ENCODE results near the gene SYCP2L.

The SYCP2L gene

GRCh38 chr6:10886691-10887502 lies at the start of gene SYCP2L:
Gene SYCP2L (plus strand): TSS chr6:10887052. CDS start chr6:10887127, 75 bp downstream.
- Histone ChIP-seq H3K4me1 (ENCODE audit: control insufficient read depth in 2 of 2, insufficient read depth in 2 of 2, low read length in 2 of 2) (peaks cover 0 to 5% of the 10 kb centered on the region in 2 donors), H3K9ac (ENCODE audit: low read depth in 1 of 2, low read length in 2 of 2) (no peak within 1 kb of the TSS), H3K4me3 (ENCODE audit: low read length in 2 of 2) (peak within 1 kb of the TSS in 1 of 2 donors; percentile 59), H3K27me3 (ENCODE audit: control insufficient read depth in 2 of 2, insufficient read depth in 2 of 2, low read length in 2 of 2) (peaks cover 34 to 36% of the 10 kb centered on the region in 2 donors), H3K36me3 (ENCODE audit: control insufficient read depth in 2 of 2, insufficient read depth in 2 of 2, low read length in 2 of 2) (no peaks in the 10 kb centered on the region), H3K27ac (ENCODE audit: low read depth in 2 of 2, low read length in 2 of 2) (no peak within 1 kb of the TSS), H3K9me3 (ENCODE audit: control insufficient read depth in 2 of 2, low read length in 2 of 2) (no peaks in the 10 kb centered on the region)

GRCh38 chr6:10837622-10837994 lies 49.2 kb upstream of the SYCP2L start:
- H3K9ac ChIP-seq (ENCODE audit: low read depth in 1 of 2, low read length in 2 of 2) = peak overlapping the region; percentile 41 to 63
- peaks cover 16 to 25% of the 10 kb centered on the region in 2 donors for H3K27me3 ChIP-seq (ENCODE audit: control insufficient read depth in 2 of 2, insufficient read depth in 2 of 2, low read length in 2 of 2)
- H3K36me3 ChIP-seq (ENCODE audit: control insufficient read depth in 2 of 2, insufficient read depth in 2 of 2, low read length in 2 of 2) = no peaks in the 10 kb centered on the region
- peak overlapping the region; percentile 72 to 78 for H3K4me3 ChIP-seq (ENCODE audit: low read length in 2 of 2)
- H3K27ac ChIP-seq (ENCODE audit: low read depth in 2 of 2, low read length in 2 of 2) = no peak overlapping the region
- H3K9me3 ChIP-seq (ENCODE audit: control insufficient read depth in 2 of 2, low read length in 2 of 2) = no peaks in the 10 kb centered on the region
- peaks cover 6 to 7% of the 10 kb centered on the region in 2 donors for H3K4me1 ChIP-seq (ENCODE audit: control insufficient read depth in 2 of 2, insufficient read depth in 2 of 2, low read length in 2 of 2)

GRCh38 chr6:10837995-10838793 lies 48.7 kb upstream of the SYCP2L start, which contains the start of gene MAK:
Gene MAK (minus strand): TSS chr6:10838539. CDS start chr6:10830648, 7,891 bp downstream.
- H3K27me3 ChIP-seq (ENCODE audit: control insufficient read depth in 2 of 2, insufficient read depth in 2 of 2, low read length in 2 of 2) = peaks cover 16 to 25% of the 10 kb centered on the region in 2 donors
- H3K27ac ChIP-seq (ENCODE audit: low read depth in 2 of 2, low read length in 2 of 2) = no peak within 1 kb of the TSS
- peak within 1 kb of the TSS; percentile 41 to 63 for H3K9ac ChIP-seq (ENCODE audit: low read depth in 1 of 2, low read length in 2 of 2)
- peaks cover 6 to 7% of the 10 kb centered on the region in 2 donors for H3K4me1 ChIP-seq (ENCODE audit: control insufficient read depth in 2 of 2, insufficient read depth in 2 of 2, low read length in 2 of 2)
- H3K4me3 ChIP-seq (ENCODE audit: low read length in 2 of 2) = peak within 1 kb of the TSS; percentile 72 to 78
- no peaks in the 10 kb centered on the region for H3K36me3 ChIP-seq (ENCODE audit: control insufficient read depth in 2 of 2, insufficient read depth in 2 of 2, low read length in 2 of 2)
- H3K9me3 ChIP-seq (ENCODE audit: control insufficient read depth in 2 of 2, low read length in 2 of 2) = no peaks in the 10 kb centered on the region

GRCh38 chr6:10838794-10839333 lies 48.0 kb upstream of the SYCP2L start:
- no peak overlapping the region for H3K9ac ChIP-seq (ENCODE audit: low read depth in 1 of 2, low read length in 2 of 2)
- H3K4me3 ChIP-seq (ENCODE audit: low read length in 2 of 2) = peak overlapping the region; percentile 72 to 78
- no peaks in the 10 kb centered on the region for H3K36me3 ChIP-seq (ENCODE audit: control insufficient read depth in 2 of 2, insufficient read depth in 2 of 2, low read length in 2 of 2)
- peaks cover 6 to 7% of the 10 kb centered on the region in 2 donors for H3K4me1 ChIP-seq (ENCODE audit: control insufficient read depth in 2 of 2, insufficient read depth in 2 of 2, low read length in 2 of 2)
- peaks cover 16 to 25% of the 10 kb centered on the region in 2 donors for H3K27me3 ChIP-seq (ENCODE audit: control insufficient read depth in 2 of 2, insufficient read depth in 2 of 2, low read length in 2 of 2)
- no peak overlapping the region for H3K27ac ChIP-seq (ENCODE audit: low read depth in 2 of 2, low read length in 2 of 2)
- H3K9me3 ChIP-seq (ENCODE audit: control insufficient read depth in 2 of 2, low read length in 2 of 2) = no peaks in the 10 kb centered on the region

GRCh38 chr6:10843554-10843953 lies 43.3 kb upstream of the SYCP2L start:
- Histone ChIP-seq H3K27me3 (ENCODE audit: control insufficient read depth in 2 of 2, insufficient read depth in 2 of 2, low read length in 2 of 2) (no peaks in the 10 kb centered on the region), H3K9me3 (ENCODE audit: control insufficient read depth in 2 of 2, low read length in 2 of 2) (no peaks in the 10 kb centered on the region), H3K36me3 (ENCODE audit: control insufficient read depth in 2 of 2, insufficient read depth in 2 of 2, low read length in 2 of 2) (no peaks in the 10 kb centered on the region), H3K9ac (ENCODE audit: low read depth in 1 of 2, low read length in 2 of 2) (no peak overlapping the region), H3K4me1 (ENCODE audit: control insufficient read depth in 2 of 2, insufficient read depth in 2 of 2, low read length in 2 of 2) (no peaks in the 10 kb centered on the region), H3K27ac (ENCODE audit: low read depth in 2 of 2, low read length in 2 of 2) (no peak overlapping the region), H3K4me3 (ENCODE audit: low read length in 2 of 2) (no peak overlapping the region)

GRCh38 chr6:10847684-10848083 lies 39.2 kb upstream of the SYCP2L start:
- H3K4me3 ChIP-seq (ENCODE audit: low read length in 2 of 2) = no peak overlapping the region
- H3K36me3 ChIP-seq (ENCODE audit: control insufficient read depth in 2 of 2, insufficient read depth in 2 of 2, low read length in 2 of 2) = no peaks in the 10 kb centered on the region
- H3K27ac ChIP-seq (ENCODE audit: low read depth in 2 of 2, low read length in 2 of 2) = no peak overlapping the region
- H3K9me3 ChIP-seq (ENCODE audit: control insufficient read depth in 2 of 2, low read length in 2 of 2) = no peaks in the 10 kb centered on the region
- no peaks in the 10 kb centered on the region for H3K27me3 ChIP-seq (ENCODE audit: control insufficient read depth in 2 of 2, insufficient read depth in 2 of 2, low read length in 2 of 2)
- no peaks in the 10 kb centered on the region for H3K4me1 ChIP-seq (ENCODE audit: control insufficient read depth in 2 of 2, insufficient read depth in 2 of 2, low read length in 2 of 2)
- no peak overlapping the region for H3K9ac ChIP-seq (ENCODE audit: low read depth in 1 of 2, low read length in 2 of 2)

- H3K36me3 ChIP-seq (ENCODE audit: control insufficient read depth in 2 of 2, insufficient read depth in 2 of 2, low read length in 2 of 2) = no peaks in the 10 kb centered on the region
- no peak overlapping the region for H3K27ac ChIP-seq (ENCODE audit: low read depth in 2 of 2, low read length in 2 of 2)
- no peak overlapping the region for H3K9ac ChIP-seq (ENCODE audit: low read depth in 1 of 2, low read length in 2 of 2)
- H3K9me3 ChIP-seq (ENCODE audit: control insufficient read depth in 2 of 2, low read length in 2 of 2) = no peaks in the 10 kb centered on the region
- no peaks in the 10 kb centered on the region for H3K4me1 ChIP-seq (ENCODE audit: control insufficient read depth in 2 of 2, insufficient read depth in 2 of 2, low read length in 2 of 2)
- H3K27me3 ChIP-seq (ENCODE audit: control insufficient read depth in 2 of 2, insufficient read depth in 2 of 2, low read length in 2 of 2) = no peaks in the 10 kb centered on the region
- H3K4me3 ChIP-seq (ENCODE audit: low read length in 2 of 2) = no peak overlapping the region
These were observed 37.0 kb upstream of the SYCP2L start for GRCh38 chr6:10849901-10850300.

- Histone ChIP-seq H3K9ac (ENCODE audit: low read depth in 1 of 2, low read length in 2 of 2) (no peak overlapping the region), H3K36me3 (ENCODE audit: control insufficient read depth in 2 of 2, insufficient read depth in 2 of 2, low read length in 2 of 2) (no peaks in the 10 kb centered on the region), H3K4me3 (ENCODE audit: low read length in 2 of 2) (no peak overlapping the region), H3K4me1 (ENCODE audit: control insufficient read depth in 2 of 2, insufficient read depth in 2 of 2, low read length in 2 of 2) (no peaks in the 10 kb centered on the region), H3K27ac (ENCODE audit: low read depth in 2 of 2, low read length in 2 of 2) (no peak overlapping the region), H3K9me3 (ENCODE audit: control insufficient read depth in 2 of 2, low read length in 2 of 2) (no peaks in the 10 kb centered on the region), H3K27me3 (ENCODE audit: control insufficient read depth in 2 of 2, insufficient read depth in 2 of 2, low read length in 2 of 2) (no peaks in the 10 kb centered on the region)
These were observed 36.1 kb upstream of the SYCP2L start for GRCh38 chr6:10850728-10851127.

- Histone ChIP-seq H3K36me3 (ENCODE audit: control insufficient read depth in 2 of 2, insufficient read depth in 2 of 2, low read length in 2 of 2) (no peaks in the 10 kb centered on the region), H3K27me3 (ENCODE audit: control insufficient read depth in 2 of 2, insufficient read depth in 2 of 2, low read length in 2 of 2) (no peaks in the 10 kb centered on the region), H3K4me3 (ENCODE audit: low read length in 2 of 2) (no peak overlapping the region), H3K4me1 (ENCODE audit: control insufficient read depth in 2 of 2, insufficient read depth in 2 of 2, low read length in 2 of 2) (no peaks in the 10 kb centered on the region), H3K27ac (ENCODE audit: low read depth in 2 of 2, low read length in 2 of 2) (no peak overlapping the region), H3K9me3 (ENCODE audit: control insufficient read depth in 2 of 2, low read length in 2 of 2) (no peaks in the 10 kb centered on the region), H3K9ac (ENCODE audit: low read depth in 1 of 2, low read length in 2 of 2) (no peak overlapping the region)
These were observed 34.4 kb upstream of the SYCP2L start for GRCh38 chr6:10852361-10852960.
